ENCODE measurements around the gene MRFAP1. TPM values are rescaled to one million over a fixed set of nuclear protein-coding genes. Genes with fewer than 3 reads are reported as not detected.

The MRFAP1 gene
- total RNA-seq, 2 donors from 2014 or later = 214 to 274 TPM

GRCh38 chr4:6641164-6641970 is 882 bp downstream of the MRFAP1 start:
- H3K36me3 ChIP-seq = peaks cover 6% of the 10 kb centered on the region
- H3K9me3 ChIP-seq = no peaks in the 10 kb centered on the region
- no peak for TF ChIP-seq CTCF (IDR thresholded peaks at IDR 0.05)
- intact Hi-C loops (cut with DNase I) = no loop called here
- H3K4me1 ChIP-seq = peaks cover 6% of the 10 kb centered on the region
- peak overlapping the region; percentile 90 for H3K27ac ChIP-seq
- peak; percentile 61 for DNase-seq
- H3K9ac ChIP-seq (ENCODE audit: low read depth in 2 of 2, low read length in 2 of 2) = peak overlapping the region; percentile 97 to 98
- H3K4me3 ChIP-seq = peak overlapping the region; percentile 64
- H3K27me3 ChIP-seq = no peaks in the 10 kb centered on the region

GRCh38 chr4:6641971-6642320 is 1.5 kb downstream of the MRFAP1 start:
- peak overlapping the region; percentile 90 for H3K27ac ChIP-seq
- TF ChIP-seq CTCF (IDR thresholded peaks at IDR 0.05) = no peak
- peak overlapping the region; percentile 64 for H3K4me3 ChIP-seq
- intact Hi-C loops (cut with DNase I) = loop anchor here (2.0 kb wide), 1 partner anchor 73 kb away; no protein-coding TSS in a partner anchor
- H3K9ac ChIP-seq (ENCODE audit: low read depth in 2 of 2, low read length in 2 of 2) = peak overlapping the region; percentile 97 to 98
- H3K36me3 ChIP-seq = peaks cover 6% of the 10 kb centered on the region
- DNase-seq = no peak
- peaks cover 6% of the 10 kb centered on the region for H3K4me1 ChIP-seq
- no peaks in the 10 kb centered on the region for H3K9me3 ChIP-seq
- no peaks in the 10 kb centered on the region for H3K27me3 ChIP-seq

GRCh38 chr4:6643141-6643847 is 2.8 kb downstream of the MRFAP1 start:
- intact Hi-C loops (cut with DNase I) = loop anchor here (2.0 kb wide), 1 partner anchor 72 kb away; no protein-coding TSS in a partner anchor
- no peak overlapping the region for H3K9ac ChIP-seq (ENCODE audit: low read depth in 2 of 2, low read length in 2 of 2)
- DNase-seq = no peak
- H3K27ac ChIP-seq = no peak overlapping the region
- TF ChIP-seq CTCF (IDR thresholded peaks at IDR 0.05) = no peak
- no peaks in the 10 kb centered on the region for H3K9me3 ChIP-seq
- H3K4me1 ChIP-seq = peaks cover 6% of the 10 kb centered on the region
- no peak overlapping the region for H3K4me3 ChIP-seq
- H3K27me3 ChIP-seq = no peaks in the 10 kb centered on the region
- peaks cover 6% of the 10 kb centered on the region for H3K36me3 ChIP-seq

- TF ChIP-seq CTCF (IDR thresholded peaks at IDR 0.05) = no peak
- H3K4me3 ChIP-seq = no peak overlapping the region
- no peaks in the 10 kb centered on the region for H3K27me3 ChIP-seq
- H3K9ac ChIP-seq (ENCODE audit: low read depth in 2 of 2, low read length in 2 of 2) = no peak overlapping the region
- H3K4me1 ChIP-seq = peaks cover 6% of the 10 kb centered on the region
- H3K9me3 ChIP-seq = no peaks in the 10 kb centered on the region
- intact Hi-C loops (cut with DNase I) = no loop called here
- no peak for DNase-seq
- H3K27ac ChIP-seq = no peak overlapping the region
- H3K36me3 ChIP-seq = peaks cover 6% of the 10 kb centered on the region
Measured at GRCh38 chr4:6644792-6645530, 4.5 kb downstream of the MRFAP1 start.

GRCh38 chr4:6647169-6647568 is 6.7 kb downstream of the MRFAP1 start:
- no peak for TF ChIP-seq CTCF (IDR thresholded peaks at IDR 0.05)
- Histone ChIP-seq H3K27me3 (no peaks in the 10 kb centered on the region), H3K4me3 (no peak overlapping the region), H3K9me3 (no peaks in the 10 kb centered on the region), H3K36me3 (peaks cover 6% of the 10 kb centered on the region), H3K9ac (ENCODE audit: low read depth in 2 of 2, low read length in 2 of 2) (no peak overlapping the region), H3K27ac (no peak overlapping the region), H3K4me1 (peaks cover 3% of the 10 kb centered on the region)
- intact Hi-C loops (cut with DNase I) = no loop called here
- DNase-seq = no peak

All from colonic mucosa (tissue), 4 donors.